Fibroblast of lung (primary cell): ENCODE results near the gene XAB2.

Experiments
- CTCF ChIP-seq, 2 donors: IDR thresholded peaks in 1 of 2; conservative IDR thresholded peaks in 1 of 2; 1 replicate in 1 of 2; 2 replicates in 1 of 2; pipeline ENCODE4 v1.5.1; 2011 to 2012; ENCODE audit warnings: low read length in 2 of 2, control low read depth in 1 of 2, inconsistent platforms in 1 of 2, low read depth in 1 of 2, mild to moderate bottlenecking in 1 of 2
- EZH2 ChIP-seq: IDR thresholded peaks from 2 replicates; pipeline ENCODE4 v1.5.1; 2012; ENCODE audit warnings: low read length, control low read depth, mild to moderate bottlenecking; ENCODE audit errors: missing control alignments

DNA sequence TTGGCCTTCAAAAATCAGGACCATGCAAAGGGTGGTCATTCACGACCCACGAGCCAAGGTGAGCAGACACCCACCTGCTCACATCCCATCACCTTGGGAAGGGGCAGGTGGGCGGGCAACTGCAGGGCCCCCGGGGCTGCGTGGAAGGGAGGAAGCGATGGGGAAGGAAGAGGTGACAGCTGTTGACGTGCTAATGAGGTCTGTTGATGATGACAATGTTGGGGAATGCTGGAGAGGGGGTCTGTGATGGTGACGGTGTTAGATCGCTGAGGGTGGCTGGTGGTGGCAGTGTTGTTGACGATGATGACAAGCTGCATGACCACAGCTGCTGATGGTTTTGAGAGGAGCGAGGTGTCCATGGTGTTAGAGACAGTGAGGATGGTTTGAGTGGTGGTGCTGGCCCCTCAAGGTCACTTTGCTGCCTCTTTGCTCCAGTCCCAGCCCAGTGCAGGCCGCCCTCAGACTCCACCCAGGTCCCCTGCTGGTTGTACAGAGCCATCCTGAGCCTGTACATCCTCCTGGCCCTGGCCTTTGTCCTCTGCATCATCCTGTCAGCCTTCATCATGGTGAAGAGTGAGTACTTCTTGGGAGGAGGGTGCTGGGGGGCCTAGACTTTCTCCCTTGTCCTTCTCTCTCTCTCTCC lies 48.4 kb upstream of the XAB2 start:
- TF ChIP-seq CTCF (conservative IDR thresholded peaks at IDR 0.05 in 1 of 2, IDR thresholded peaks at IDR 0.05 in 1 of 2; ENCODE audit: low read depth in 1 of 2, low read length in 2 of 2) = no peak
- TF ChIP-seq EZH2 = no peak
